Panc1 (cell line): ENCODE data around the gene SMAD3.

Experiments used
- CTCF ChIP-seq: fragments of 450-650 bp; IDR thresholded peaks from 2 replicates; pipeline ENCODE4 v1.5.1; 2017; ENCODE audit warnings: mild to moderate bottlenecking
- SIN3A ChIP-seq: IDR thresholded peaks from 2 replicates; pipeline ENCODE4 v1.6.1; 2012; ENCODE audit warnings: low read depth, mild to moderate bottlenecking, low read length, moderate library complexity, borderline replicate concordance; ENCODE audit not compliant: insufficient read depth

DNA sequence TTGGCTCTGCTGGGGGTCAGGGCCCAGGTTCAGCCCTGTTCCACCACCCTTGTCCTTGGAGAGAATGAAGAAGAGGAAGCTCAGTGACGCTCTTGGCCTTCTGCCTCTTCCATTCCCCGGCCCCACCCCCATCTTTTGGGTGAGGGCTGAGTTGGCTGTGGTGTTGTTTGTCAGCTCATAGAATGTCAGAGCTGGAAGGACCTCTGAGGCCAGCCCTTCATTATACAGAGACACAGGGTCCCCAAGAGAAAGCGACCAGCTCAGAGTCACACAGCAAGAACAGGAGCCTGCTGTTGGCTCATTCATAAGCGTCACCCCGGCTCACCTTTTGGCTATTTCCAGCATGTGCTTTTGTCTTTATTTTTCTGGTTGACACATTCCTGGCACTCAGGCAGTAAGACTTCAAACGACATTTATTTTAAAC lies 120.8 kb downstream of the SMAD3 start:
- TF ChIP-seq SIN3A (no peak), CTCF (no peak)
